ENCODE data around the gene MS4A4E.
"Not testable (repeated sequence)": the region's sequence is repeated elsewhere in the genome, so short reads cannot be mapped to it uniquely, and the experiment has no call there.

Gene MS4A4E

GRCh38 chr11:60221181-60221580, 21.8 kb downstream of the MS4A4E start:
- DNase-seq: peak; percentile 54 to 60

GRCh38 chr11:60214386-60214785, 28.6 kb downstream of the MS4A4E start:
- DNase-seq: no peak

GRCh38 chr11:60211206-60211605, 31.7 kb downstream of the MS4A4E start:
- DNase-seq: no peak

- no peak for DNase-seq
Measured at GRCh38 chr11:60209977-60210376, 33.0 kb downstream of the MS4A4E start.

- DNase-seq: no peak
Measured at GRCh38 chr11:60208951-60209350, 34.0 kb downstream of the MS4A4E start.

- no peak for DNase-seq
Measured at GRCh38 chr11:60208146-60208895, 34.6 kb downstream of the MS4A4E start.

GRCh38 chr11:60206616-60207015, 36.3 kb downstream of the MS4A4E start:
- no peak for DNase-seq

GRCh38 chr11:60204922-60205321, 38.0 kb downstream of the MS4A4E start:
- DNase-seq: peak in 1 of 2 donors; percentile 41

- not testable (repeated sequence) for DNase-seq
Measured at GRCh38 chr11:60201334-60201733, 41.6 kb downstream of the MS4A4E start.

GRCh38 chr11:60197442-60197841, 45.5 kb downstream of the MS4A4E start:
- no peak for DNase-seq

- peak; percentile 43 to 70 for DNase-seq
Measured at GRCh38 chr11:60195923-60196368, 47.0 kb downstream of the MS4A4E start.

- DNase-seq: peak; percentile 22 to 38
Measured at GRCh38 chr11:60194511-60194910, 48.4 kb downstream of the MS4A4E start.

- DNase-seq: peak; percentile 75 to 83
Measured at GRCh38 chr11:60193687-60194433, 49.1 kb downstream of the MS4A4E start.

GRCh38 chr11:60192564-60192963, 50.4 kb downstream of the MS4A4E start:
- peak in 1 of 2 donors; percentile 15 for DNase-seq

- peak; percentile 32 to 67 for DNase-seq
Measured at GRCh38 chr11:60188481-60188880, 54.5 kb downstream of the MS4A4E start.

- DNase-seq: not testable (repeated sequence)
Measured at GRCh38 chr11:60186128-60186527, 56.8 kb downstream of the MS4A4E start.

- not testable (repeated sequence) for DNase-seq
Measured at GRCh38 chr11:60185512-60185827, 57.5 kb downstream of the MS4A4E start.

GRCh38 chr11:60184824-60185511, 58.0 kb downstream of the MS4A4E start:
- DNase-seq: peak; percentile 27 to 84

- DNase-seq: peak in 1 of 2 donors; percentile 61
Measured at GRCh38 chr11:60183591-60184205, 59.2 kb downstream of the MS4A4E start.

- peak; percentile 47 to 81 for DNase-seq
Measured at GRCh38 chr11:60182541-60183330, 60.2 kb downstream of the MS4A4E start, which contains the start of gene MS4A6A. MS4A6A (minus strand) TSS chr11:60183083; CDS start chr11:60181727, 1,356 bp downstream.

GRCh38 chr11:60175860-60176275, 67.1 kb downstream of the MS4A4E start:
- no peak for DNase-seq

- no peak for DNase-seq
Measured at GRCh38 chr11:60172011-60172410, 70.9 kb downstream of the MS4A4E start.

Data from inflammatory macrophage (primary cell).